GM12891 (cell line): ENCODE data around the gene WHRN.

Source experiments
- DNase-seq: peaks from one replicate; pipeline ENCODE4 v3.0.0; 2011; ENCODE audit warnings: low spot score; ENCODE audit not compliant: insufficient read length
- FAIRE-seq: peaks from 2 replicates; lab custom pipeline; 2011; peaks lifted over from hg19 to GRCh38; lab: Jason Lieb, UNC
- PAX5 ChIP-seq: IDR thresholded peaks from 2 replicates; pipeline ENCODE4 v1.6.1; 2011; ENCODE audit warnings: low read length, moderate library complexity, mild to moderate bottlenecking; ENCODE audit not compliant: insufficient read depth, severe bottlenecking
- POLR2A ChIP-seq: IDR thresholded peaks from 2 replicates; pipeline ENCODE4 v1.6.1; 2011; ENCODE audit warnings: low read depth, low read length, control low read depth
- POLR2AphosphoS5 ChIP-seq: IDR thresholded peaks from 2 replicates; pipeline ENCODE4 v1.6.1; 2011; ENCODE audit warnings: low read depth, low read length, control low read depth
- POU2F2 ChIP-seq: IDR thresholded peaks from 2 replicates; pipeline ENCODE4 v1.6.1; 2011; ENCODE audit warnings: low read depth, mild to moderate bottlenecking, control low read depth, low read length, moderate library complexity
- SPI1 ChIP-seq: IDR thresholded peaks from 2 replicates; pipeline ENCODE4 v1.6.1; 2011; ENCODE audit warnings: low read depth, low read length, control low read depth
- TAF1 ChIP-seq: IDR thresholded peaks from 2 replicates; pipeline ENCODE4 v1.6.1; 2011; ENCODE audit warnings: low read depth, low read length, control low read depth

The WHRN gene

GRCh38 chr9:114382699-114383520 is 122.4 kb downstream of the WHRN start:
- TF ChIP-seq POU2F2, result 0 out of 2 replicates have a peak, but pooled peaks have one; percentile 46
- no peak for TF ChIP-seq PAX5
- peak; percentile 54; the same call in 1 of the 2 replicates for TF ChIP-seq POLR2AphosphoS5
- TF ChIP-seq POLR2A, result peak; percentile 83
- TF ChIP-seq SPI1, result 0 out of 2 replicates have a peak, but pooled peaks have one; percentile 1
- peak; percentile 51; the same call in 1 of the 2 replicates for TF ChIP-seq TAF1
- FAIRE-seq, result peak; percentile 87
- DNase-seq, result no peak

- no peak for TF ChIP-seq TAF1
- TF ChIP-seq POLR2AphosphoS5, result no peak
- TF ChIP-seq POLR2A, result no peak
- peak; percentile 23 for FAIRE-seq
- DNase-seq, result no peak
Observed at GRCh38 chr9:114378883-114379282, 126.4 kb downstream of the WHRN start.

GRCh38 chr9:114378016-114378415 is 127.3 kb downstream of the WHRN start:
- no peak for FAIRE-seq
- DNase-seq, result no peak
- TF ChIP-seq SPI1 (no peak), POLR2A (no peak), PAX5 (no peak), POLR2AphosphoS5 (no peak), TAF1 (no peak), POU2F2 (no peak)

- peak; percentile 30; the same call in 1 of the 2 replicates for TF ChIP-seq POLR2AphosphoS5
- no peak for TF ChIP-seq POLR2A
- DNase-seq (no peak), FAIRE-seq (no peak)
Observed at GRCh38 chr9:114376586-114377445, 128.5 kb downstream of the WHRN start.

GRCh38 chr9:114375386-114376175 is 129.7 kb downstream of the WHRN start:
- no peak for TF ChIP-seq POU2F2
- no peak for TF ChIP-seq POLR2AphosphoS5
- no peak for TF ChIP-seq SPI1
- TF ChIP-seq TAF1, result no peak
- TF ChIP-seq PAX5, result no peak
- no peak for TF ChIP-seq POLR2A
- no peak for FAIRE-seq
- no peak for DNase-seq

GRCh38 chr9:114374936-114375335 is 130.3 kb downstream of the WHRN start:
- TF ChIP-seq POLR2AphosphoS5 (no peak), PAX5 (no peak), TAF1 (no peak), POLR2A (no peak), SPI1 (no peak), POU2F2 (no peak)
- DNase-seq (no peak), FAIRE-seq (peak; percentile 84)

GRCh38 chr9:114373960-114374730 is 131.1 kb downstream of the WHRN start:
- no peak for DNase-seq
- FAIRE-seq, result peak; percentile 45
- TF ChIP-seq POLR2A, result no peak
- no peak for TF ChIP-seq POLR2AphosphoS5
- TF ChIP-seq TAF1, result no peak
- TF ChIP-seq PAX5, result no peak
- TF ChIP-seq SPI1, result no peak
- no peak for TF ChIP-seq POU2F2

- DNase-seq (peak; percentile 74), FAIRE-seq (peak; percentile 99)
- TF ChIP-seq POLR2A, result 0 out of 2 replicates have a peak, but pooled peaks have one; percentile 52
- peak; percentile 87 for TF ChIP-seq PAX5
- TF ChIP-seq POU2F2, result peak; percentile 62
- TF ChIP-seq POLR2AphosphoS5, result peak; percentile 78
- peak; percentile 91 for TF ChIP-seq SPI1
- peak; percentile 20; the same call in 1 of the 2 replicates for TF ChIP-seq TAF1
Observed at GRCh38 chr9:114372921-114373448, 132.3 kb downstream of the WHRN start.
